ENCODE measurements around the gene LAMTOR3.

LAMTOR3 gene, protein sequence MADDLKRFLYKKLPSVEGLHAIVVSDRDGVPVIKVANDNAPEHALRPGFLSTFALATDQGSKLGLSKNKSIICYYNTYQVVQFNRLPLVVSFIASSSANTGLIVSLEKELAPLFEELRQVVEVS

GRCh38 chr4:99894161-99894997 lies at the start of gene LAMTOR3:
Gene LAMTOR3 (minus strand): TSS chr4:99894427. CDS start chr4:99893963, 464 bp downstream.
- peak; percentile 95 for DNase-seq

DNA sequence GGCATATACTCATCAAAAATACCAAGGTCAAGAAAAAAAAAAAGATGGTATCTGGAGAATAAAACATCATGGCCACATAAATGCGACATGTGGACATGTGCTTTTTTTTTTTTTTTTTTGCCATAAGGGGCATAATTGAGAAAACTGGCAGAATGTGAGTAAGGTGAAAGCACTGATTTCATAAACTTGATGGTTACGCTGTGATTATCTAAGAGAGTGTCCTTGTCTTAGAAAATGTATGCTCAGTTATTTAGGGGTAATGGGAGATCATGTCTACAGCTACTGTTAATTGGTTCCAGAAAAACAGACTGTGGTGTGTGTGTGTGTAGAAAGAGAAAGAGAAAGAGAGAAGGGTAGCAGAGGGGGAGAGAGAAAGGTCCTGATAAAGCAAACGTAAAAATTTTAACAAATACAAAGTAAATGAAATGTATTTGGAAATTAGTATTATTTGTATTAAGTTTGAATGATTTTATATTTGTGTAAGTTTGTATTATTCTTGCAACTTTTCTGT lies 44.1 kb upstream of the LAMTOR3 start:
- no peak for DNase-seq

DNA sequence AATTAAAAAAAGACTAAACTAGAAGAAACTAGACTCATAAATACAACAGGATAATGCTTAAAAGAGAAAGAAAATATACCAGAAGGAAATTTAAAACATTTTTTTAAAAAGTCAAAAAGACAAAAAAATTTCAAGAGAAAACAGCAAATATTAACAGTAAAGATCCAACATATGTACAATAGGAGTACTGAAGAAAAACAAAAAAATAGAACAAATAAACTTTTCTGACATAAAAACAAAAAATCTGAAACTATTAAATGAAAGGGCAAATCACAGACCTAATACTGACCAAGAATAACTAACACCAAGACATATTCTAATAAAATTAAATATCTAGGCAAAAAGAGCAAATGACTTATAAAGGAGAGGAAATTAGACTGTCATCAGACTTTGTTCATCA lies 40.7 kb upstream of the LAMTOR3 start:
- DNase-seq = no peak

GRCh38 chr4:99927566-99927965 lies 33.3 kb upstream of the LAMTOR3 start:
- DNase-seq = no peak

GRCh38 chr4:99921174-99921573 lies 26.9 kb upstream of the LAMTOR3 start:
- no peak for DNase-seq

DNA sequence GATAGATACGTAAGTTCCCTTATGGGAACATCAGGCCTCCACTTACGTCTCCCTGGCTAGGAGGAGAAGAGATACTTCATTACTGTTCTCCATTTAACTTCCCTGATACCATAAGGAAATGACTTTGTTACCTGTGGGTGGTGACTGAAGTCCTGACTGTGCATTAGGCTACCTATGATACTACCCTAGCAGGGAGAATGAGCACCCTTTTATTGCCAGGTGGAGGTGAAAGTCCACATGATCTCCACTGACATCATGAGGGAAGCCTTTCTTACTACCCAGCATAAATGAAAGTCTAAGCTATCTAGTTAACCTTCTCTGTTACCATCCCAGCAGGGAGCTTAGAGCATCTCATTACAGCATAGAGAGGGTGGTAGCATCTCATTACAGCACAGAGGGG lies 24.4 kb upstream of the LAMTOR3 start:
- DNase-seq = no peak

GRCh38 chr4:99917575-99917974 lies 23.3 kb upstream of the LAMTOR3 start:
- no peak for DNase-seq

GRCh38 chr4:99915449-99915848 lies 21.2 kb upstream of the LAMTOR3 start:
- DNase-seq = no peak

GRCh38 chr4:99894998-99895397 lies 771 bp upstream of the LAMTOR3 start:
- DNase-seq = no peak

DNA sequence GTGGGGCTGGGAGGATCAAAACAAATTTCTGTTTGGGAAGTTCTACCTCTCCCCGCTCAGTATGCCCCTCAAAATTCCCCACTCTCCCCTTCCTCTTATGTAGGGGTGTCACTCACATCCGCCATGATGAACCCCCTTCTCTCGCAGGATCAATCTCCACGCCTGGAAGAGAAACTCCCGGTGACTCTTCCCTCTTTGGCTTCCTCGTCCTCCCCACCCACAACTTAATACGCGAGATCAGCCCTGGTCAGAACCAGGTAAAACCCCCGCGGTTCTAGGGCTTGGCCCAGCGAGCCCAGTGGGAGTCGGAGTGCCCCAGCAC lies 427 bp downstream of the LAMTOR3 start:
- no peak for DNase-seq

DNA sequence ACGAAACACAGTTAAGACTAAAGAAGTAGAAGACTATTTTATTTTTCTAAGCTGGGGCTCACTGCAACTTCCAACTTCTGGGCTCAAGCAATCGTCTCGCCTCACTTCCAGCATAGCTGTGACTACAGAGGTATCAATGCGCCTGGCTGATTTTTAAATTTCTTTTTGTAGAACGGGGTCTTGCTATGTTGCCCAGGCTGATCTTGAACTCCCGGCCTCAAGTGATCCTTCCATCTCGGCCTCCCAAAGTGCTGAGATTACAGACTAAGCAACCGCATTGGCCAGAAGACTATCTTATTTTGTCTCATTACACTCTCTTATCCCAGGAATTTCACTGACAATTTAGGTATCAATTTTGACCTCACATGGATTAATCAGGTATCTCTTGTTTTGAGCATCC lies 1.2 kb downstream of the LAMTOR3 start:
- DNase-seq = no peak

GRCh38 chr4:99891351-99891750 lies 2.9 kb downstream of the LAMTOR3 start:
- no peak for DNase-seq

DNA sequence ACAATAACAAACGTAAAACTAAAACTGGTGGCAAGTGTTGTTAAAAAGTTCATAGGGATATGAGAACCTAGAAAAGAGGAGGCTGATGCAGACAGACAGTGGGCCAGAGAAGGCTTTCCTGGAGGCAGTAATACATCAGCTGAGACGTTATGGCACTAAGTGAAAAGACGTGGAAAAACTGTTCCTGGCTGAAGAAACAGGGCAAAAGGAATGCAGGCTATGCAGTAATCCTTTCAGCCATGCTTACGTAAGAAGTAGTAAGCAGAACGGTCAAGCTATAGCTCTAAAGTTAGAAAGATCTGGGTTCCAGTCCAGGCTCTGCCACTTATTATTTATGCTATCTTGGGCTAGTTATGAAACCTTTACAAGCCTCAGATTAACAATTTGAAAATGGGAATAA lies 6.4 kb downstream of the LAMTOR3 start:
- DNase-seq = no peak

- DNase-seq = no peak
Measured at GRCh38 chr4:99886146-99886545, 8.1 kb downstream of the LAMTOR3 start.

GRCh38 chr4:99885687-99886086 lies 8.5 kb downstream of the LAMTOR3 start:
- no peak for DNase-seq

DNA sequence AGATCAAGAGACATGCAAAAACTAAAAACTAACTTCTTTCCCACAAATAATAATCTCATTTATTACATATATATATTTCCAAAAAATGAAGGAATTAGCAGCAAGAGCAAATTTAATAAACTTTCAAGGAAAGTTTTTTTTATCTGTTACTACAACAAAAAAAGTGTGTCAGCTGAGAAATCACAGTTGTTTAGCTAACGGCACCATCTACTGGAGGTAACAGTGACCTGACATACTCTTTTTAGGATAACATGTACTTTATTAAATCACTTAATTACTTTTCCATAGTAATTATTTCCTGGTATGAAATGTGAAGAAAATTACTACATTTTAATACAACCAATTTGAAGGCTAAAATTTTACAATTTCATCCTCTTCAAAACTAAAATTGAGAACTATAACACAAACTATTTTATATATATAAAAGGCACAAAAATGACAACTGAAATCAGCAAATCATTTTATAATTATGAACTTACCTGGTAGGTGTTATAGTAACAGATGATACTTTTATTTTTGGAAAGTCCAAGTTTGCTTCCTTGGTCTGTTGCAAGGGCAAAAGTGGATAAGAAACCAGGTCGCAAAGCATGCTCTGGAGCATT lies 9.1 kb downstream of the LAMTOR3 start:
- DNase-seq = peak; percentile 49

- no peak for DNase-seq
Measured at GRCh38 chr4:99879458-99879857, 14.8 kb downstream of the LAMTOR3 start.

DNA sequence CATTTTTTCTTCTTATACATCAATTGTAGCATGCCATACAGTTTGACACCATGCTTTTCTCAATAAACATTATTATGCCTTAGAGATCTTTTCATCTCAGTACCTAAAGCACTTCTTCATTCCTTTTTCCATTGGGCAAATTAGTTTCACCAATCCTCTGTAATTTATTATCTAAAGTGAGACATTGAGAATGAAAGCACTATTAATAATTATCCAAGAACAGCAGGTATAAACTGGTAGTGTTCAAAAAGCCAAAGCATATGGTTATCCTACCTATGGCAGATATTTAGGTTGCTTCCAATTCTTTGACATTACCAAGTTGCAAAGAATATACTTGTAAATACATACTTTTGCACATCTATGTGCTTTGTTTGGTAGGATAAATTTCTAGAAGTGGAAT lies 15.6 kb downstream of the LAMTOR3 start:
- no peak for DNase-seq

- DNase-seq = no peak
Measured at GRCh38 chr4:99876946-99877345, 17.3 kb downstream of the LAMTOR3 start.

DNA sequence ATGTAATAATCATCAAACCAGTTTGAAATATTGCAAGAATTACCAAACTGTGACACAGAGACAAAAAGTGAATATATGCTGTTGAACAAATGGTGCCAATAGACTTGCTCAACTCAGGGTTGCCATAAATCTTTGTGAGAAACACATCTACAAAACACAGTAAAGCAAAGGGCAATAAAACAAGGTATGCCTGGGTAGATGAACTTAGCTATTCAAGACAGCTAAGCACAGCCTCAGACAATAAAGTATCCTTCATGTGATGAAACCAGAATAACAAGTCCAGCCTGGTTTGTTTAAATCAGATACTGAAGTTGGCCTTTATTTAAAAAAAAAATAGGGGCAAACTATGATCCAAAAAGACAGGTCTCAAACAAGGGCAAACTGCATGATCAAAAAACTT lies 19.2 kb downstream of the LAMTOR3 start:
- DNase-seq = no peak

GRCh38 chr4:99872570-99872969 lies 21.7 kb downstream of the LAMTOR3 start:
- DNase-seq = no peak

DNA sequence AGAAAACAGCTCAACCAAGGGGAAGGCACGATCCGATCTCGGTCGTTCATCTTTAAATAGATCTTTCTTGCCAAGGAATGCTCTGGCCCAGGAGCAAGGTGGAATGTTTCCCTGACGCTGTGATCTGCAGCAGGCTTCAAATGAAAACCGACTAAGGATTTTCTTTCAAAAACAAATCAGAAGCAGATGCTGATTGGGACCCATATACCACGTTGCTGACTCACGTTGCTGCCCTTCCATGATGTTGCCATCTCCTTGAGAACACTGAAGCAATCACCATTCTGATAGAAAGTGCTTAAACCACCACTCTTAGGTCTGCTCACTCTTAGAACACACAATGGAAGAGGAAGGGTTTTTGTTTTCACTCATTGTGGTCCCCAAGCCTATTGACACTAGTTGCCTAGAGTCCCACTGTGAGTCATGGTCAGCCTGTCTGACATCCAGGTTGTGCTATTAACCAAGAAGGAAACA lies 26.1 kb downstream of the LAMTOR3 start:
- DNase-seq = no peak

- no peak for DNase-seq
Measured at GRCh38 chr4:99863804-99864203, 30.4 kb downstream of the LAMTOR3 start.

Measured in eye (tissue), 1 donor.